ENCODE results near the gene ANGPTL2.

GRCh38 chr9:127140181-127140580, 17.7 kb upstream of the ANGPTL2 start:
- TF ChIP-seq POLR2A (IDR thresholded peaks at IDR 0.05): no peak
- TF ChIP-seq CTCF (IDR thresholded peaks at IDR 0.05): no peak
